C4-2B (cell line): ENCODE measurements around the gene TMEM167B.

ENCODE experiments used
- CTCF ChIP-seq: fragments of 450-650 bp; conservative IDR thresholded peaks from 2 replicates; pipeline ENCODE4 v1.5.1; 2017; ENCODE audit warnings: mild to moderate bottlenecking
- ZFX ChIP-seq: fragments of 450-650 bp; IDR thresholded peaks from 2 replicates; pipeline ENCODE4 v1.6.1; 2017

- TF ChIP-seq CTCF (no peak), ZFX (no peak)
These were observed 25.1 kb downstream of the TMEM167B start for GRCh38 chr1:109115685-109116084.
